ENCODE results near the gene SPATA25. TPM values are rescaled to one million over a fixed set of nuclear protein-coding genes. Genes with fewer than 3 reads are reported as not detected.
A peak's percentile ranks its signal among the peaks of the same experiment; 100 is the strongest.

The SPATA25 gene, protein sequence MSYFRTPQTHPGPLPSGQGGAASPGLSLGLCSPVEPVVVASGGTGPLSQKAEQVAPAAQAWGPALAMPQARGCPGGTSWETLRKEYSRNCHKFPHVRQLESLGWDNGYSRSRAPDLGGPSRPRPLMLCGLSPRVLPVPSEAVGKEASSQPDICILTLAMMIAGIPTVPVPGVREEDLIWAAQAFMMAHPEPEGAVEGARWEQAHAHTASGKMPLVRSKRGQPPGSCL
- 5.6 TPM in 1 of 2 replicates, not detected in the other for total RNA-seq
- polyA plus RNA-seq: 0.41 and 1.4 TPM in 2 replicates

DNA sequence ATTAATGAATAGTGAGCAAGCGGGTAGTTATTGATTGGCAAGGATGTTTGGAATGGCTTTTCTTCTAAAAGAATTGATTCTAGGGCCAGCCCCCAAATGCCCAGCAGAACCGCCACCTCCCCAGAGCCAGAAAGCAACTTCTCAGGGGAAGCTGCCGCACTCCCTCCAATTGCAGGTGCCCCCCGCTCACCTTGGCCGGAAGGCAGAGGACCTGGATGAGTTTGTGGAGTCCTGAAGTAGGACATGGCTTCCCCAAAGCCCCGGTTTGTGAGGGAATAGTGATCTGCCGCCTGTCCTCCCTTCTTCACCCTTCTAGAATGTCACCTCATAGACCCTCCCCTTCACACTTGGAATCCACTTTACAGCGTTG is at the start of gene SPATA25:
SPATA25 (minus strand) TSS at position 277 of the 370 bp plus-strand sequence; CDS start at position 245, 32 bp downstream.
- Histone ChIP-seq H3K27me3 (no peaks in the 10 kb centered on the region), H3K9me2 (replicated peaks; ENCODE audit: insufficient read depth) (no peaks in the 10 kb centered on the region), H2AFZ (no peak within 1 kb of the TSS), H3K36me3 (replicated peaks; ENCODE audit: insufficient read depth, low read depth) (no peaks in the 10 kb centered on the region), H3K79me2 (peaks cover 34% of the 10 kb centered on the region), H3K4me3 (no peak within 1 kb of the TSS), H3K4me1 (ENCODE audit: insufficient read depth) (peaks cover 14% of the 10 kb centered on the region), H3K9me3 (ENCODE audit: low read depth) (no peaks in the 10 kb centered on the region), H3K4me2 (peak within 1 kb of the TSS; percentile 92), H4K20me1 (ENCODE audit: insufficient read depth, poor library complexity, severe bottlenecking) (peaks cover 3% of the 10 kb centered on the region), H3K27ac (no peak within 1 kb of the TSS)
- 93% methylated on average over 8 of the region's 8 CpGs for WGBS (ENCODE audit: low lambda C conversion rate, missing lambda C conversion rate)
- no peak for TF ChIP-seq EZH2phosphoT487 (IDR thresholded peaks at IDR 0.05; ENCODE audit: low read depth, severe bottlenecking, unreplicated experiment)
- TF ChIP-seq, protein P1, sequence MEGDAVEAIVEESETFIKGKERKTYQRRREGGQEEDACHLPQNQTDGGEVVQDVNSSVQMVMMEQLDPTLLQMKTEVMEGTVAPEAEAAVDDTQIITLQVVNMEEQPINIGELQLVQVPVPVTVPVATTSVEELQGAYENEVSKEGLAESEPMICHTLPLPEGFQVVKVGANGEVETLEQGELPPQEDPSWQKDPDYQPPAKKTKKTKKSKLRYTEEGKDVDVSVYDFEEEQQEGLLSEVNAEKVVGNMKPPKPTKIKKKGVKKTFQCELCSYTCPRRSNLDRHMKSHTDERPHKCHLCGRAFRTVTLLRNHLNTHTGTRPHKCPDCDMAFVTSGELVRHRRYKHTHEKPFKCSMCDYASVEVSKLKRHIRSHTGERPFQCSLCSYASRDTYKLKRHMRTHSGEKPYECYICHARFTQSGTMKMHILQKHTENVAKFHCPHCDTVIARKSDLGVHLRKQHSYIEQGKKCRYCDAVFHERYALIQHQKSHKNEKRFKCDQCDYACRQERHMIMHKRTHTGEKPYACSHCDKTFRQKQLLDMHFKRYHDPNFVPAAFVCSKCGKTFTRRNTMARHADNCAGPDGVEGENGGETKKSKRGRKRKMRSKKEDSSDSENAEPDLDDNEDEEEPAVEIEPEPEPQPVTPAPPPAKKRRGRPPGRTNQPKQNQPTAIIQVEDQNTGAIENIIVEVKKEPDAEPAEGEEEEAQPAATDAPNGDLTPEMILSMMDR (IDR thresholded peaks at IDR 0.05; ENCODE audit: poor library complexity): no peak
- TF ChIP-seq EZH2 (IDR thresholded peaks at IDR 0.05; ENCODE audit: borderline replicate concordance): no peak
- no peak for DNase-seq (ENCODE audit: low spot score)

DNA sequence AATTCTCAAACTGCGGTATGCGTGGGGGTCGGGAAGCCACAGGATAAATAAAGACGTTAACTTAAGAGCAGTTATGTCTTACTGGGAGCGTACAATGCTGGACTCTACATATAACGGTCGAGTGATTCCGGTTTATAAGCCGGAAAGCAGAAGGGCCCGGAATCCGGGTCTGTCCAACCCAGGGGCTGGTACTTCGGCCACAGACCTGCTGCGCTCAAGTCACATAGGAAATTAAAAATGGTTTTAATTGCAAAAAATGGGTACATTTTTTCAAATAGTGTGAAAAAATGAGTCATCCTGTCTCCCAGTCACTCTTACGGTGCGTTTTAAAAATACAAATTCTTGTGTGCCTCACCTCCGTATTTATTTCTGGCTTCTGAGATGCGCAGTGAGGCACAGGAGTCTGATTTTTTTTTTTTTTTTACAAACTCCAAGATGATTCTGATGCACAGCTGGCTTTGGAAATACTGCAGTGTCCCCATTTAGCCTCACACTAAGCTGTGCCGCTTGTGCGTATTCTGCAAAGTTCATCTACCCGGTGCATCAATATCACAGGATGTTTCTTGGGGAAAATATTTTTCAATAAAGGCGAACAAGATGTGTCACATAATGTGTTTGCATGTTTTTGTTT is 48.1 kb upstream of the SPATA25 start:
- Histone ChIP-seq H2AFZ (peak overlapping the region; percentile 1), H4K20me1 (ENCODE audit: insufficient read depth, poor library complexity, severe bottlenecking) (no peaks in the 10 kb centered on the region), H3K9me2 (replicated peaks; ENCODE audit: insufficient read depth) (no peaks in the 10 kb centered on the region), H3K36me3 (replicated peaks; ENCODE audit: insufficient read depth, low read depth) (no peaks in the 10 kb centered on the region), H3K4me2 (peak overlapping the region; percentile 77), H3K4me3 (peak overlapping the region; percentile 44), H3K27me3 (no peaks in the 10 kb centered on the region), H3K9me3 (ENCODE audit: low read depth) (no peaks in the 10 kb centered on the region), H3K27ac (peak overlapping the region; percentile 60), H3K79me2 (peaks cover 49% of the 10 kb centered on the region), H3K4me1 (ENCODE audit: insufficient read depth) (peaks cover 16% of the 10 kb centered on the region)
- TF ChIP-seq EZH2phosphoT487 (IDR thresholded peaks at IDR 0.05; ENCODE audit: low read depth, severe bottlenecking, unreplicated experiment) (no peak), EZH2 (IDR thresholded peaks at IDR 0.05; ENCODE audit: borderline replicate concordance) (no peak)
- TF ChIP-seq, protein P1 (IDR thresholded peaks at IDR 0.05; ENCODE audit: poor library complexity): no peak
- no peak for DNase-seq (ENCODE audit: low spot score)
- 20% methylated on average over 21 of the region's 21 CpGs for WGBS (ENCODE audit: low lambda C conversion rate, missing lambda C conversion rate)

DNA sequence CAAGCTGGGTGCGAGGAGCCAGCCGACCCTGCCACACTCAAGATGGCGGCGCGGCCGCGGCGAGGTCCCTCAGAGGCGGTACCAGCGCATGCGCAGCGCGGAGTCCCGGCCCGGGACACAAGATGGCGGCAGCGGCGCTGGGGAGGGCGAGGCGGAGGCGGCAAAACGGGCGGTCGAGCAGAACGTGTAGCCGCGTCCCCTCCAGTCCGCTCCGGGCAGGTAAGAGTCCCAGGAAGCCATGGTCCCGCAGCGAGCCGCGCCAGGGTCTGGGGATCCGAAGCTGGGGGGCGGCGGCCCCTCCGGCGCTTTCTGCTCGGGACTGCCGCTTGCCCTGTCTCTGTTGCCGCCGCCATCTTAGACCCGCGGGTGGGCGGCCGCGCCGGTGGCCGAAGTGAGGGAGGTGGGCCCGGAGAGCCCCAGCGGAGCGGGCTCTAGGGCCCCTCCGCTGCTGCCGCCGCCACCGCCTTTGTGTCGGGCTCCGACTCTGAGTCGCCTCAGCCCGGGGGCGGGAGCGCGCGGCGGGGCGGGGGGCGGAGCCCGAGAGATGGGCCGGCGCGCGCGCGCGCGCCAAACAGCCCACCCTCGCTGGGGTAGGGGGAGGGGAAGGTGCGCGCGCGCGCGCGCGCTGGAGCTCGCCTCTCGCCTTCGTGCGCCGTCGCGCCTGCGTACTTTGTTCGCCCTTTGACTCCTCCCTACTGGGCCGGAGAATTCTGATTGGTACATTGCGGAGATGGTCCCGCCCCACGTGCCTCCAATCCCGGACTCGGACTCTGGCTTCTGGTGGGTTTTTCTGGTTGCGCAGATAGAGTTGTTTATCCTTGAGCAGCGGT is 47.4 kb upstream of the SPATA25 start, which contains the start of gene PCIF1:
PCIF1 (plus strand) TSS at position 98 of the 830 bp plus-strand sequence. CDS start 4,317 bp downstream, outside the sequence.
- Histone ChIP-seq H3K27me3 (no peaks in the 10 kb centered on the region), H3K9me3 (ENCODE audit: low read depth) (no peaks in the 10 kb centered on the region), H3K4me2 (peak within 1 kb of the TSS; percentile 89), H3K9me2 (replicated peaks; ENCODE audit: insufficient read depth) (no peaks in the 10 kb centered on the region), H3K79me2 (peaks cover 49% of the 10 kb centered on the region), H3K27ac (peak within 1 kb of the TSS; percentile 100), H3K4me3 (peak within 1 kb of the TSS; percentile 80), H3K36me3 (replicated peaks; ENCODE audit: insufficient read depth, low read depth) (no peaks in the 10 kb centered on the region), H3K4me1 (ENCODE audit: insufficient read depth) (peaks cover 16% of the 10 kb centered on the region), H2AFZ (peak within 1 kb of the TSS; percentile 63), H4K20me1 (ENCODE audit: insufficient read depth, poor library complexity, severe bottlenecking) (no peaks in the 10 kb centered on the region)
- WGBS (ENCODE audit: low lambda C conversion rate, missing lambda C conversion rate): 1% methylated on average over 64 of the region's 102 CpGs
- TF ChIP-seq EZH2 (IDR thresholded peaks at IDR 0.05; ENCODE audit: borderline replicate concordance): no peak
- TF ChIP-seq, protein P1 (IDR thresholded peaks at IDR 0.05; ENCODE audit: poor library complexity): no peak
- TF ChIP-seq EZH2phosphoT487 (IDR thresholded peaks at IDR 0.05; ENCODE audit: low read depth, severe bottlenecking, unreplicated experiment): no peak
- peak; percentile 99 for DNase-seq (ENCODE audit: low spot score)
